Hepatocyte (in vitro differentiated cells): Measurements from ENCODE around the gene FAM53B.

Source experiments
- CTCF ChIP-seq: fragments of 200-600 bp; sonication (generic); IDR thresholded peaks from 2 replicates; pipeline ENCODE4 v1.5.1; 2016; ENCODE audit warnings: antibody characterized with exemption, mild to moderate bottlenecking; ENCODE audit not compliant: poor library complexity
- EZH2 ChIP-seq: fragments of 200-600 bp; sonication (generic); IDR thresholded peaks from 2 replicates; pipeline ENCODE4 v1.6.1; 2016; ENCODE audit warnings: antibody characterized with exemption, mild to moderate bottlenecking, borderline replicate concordance

DNA sequence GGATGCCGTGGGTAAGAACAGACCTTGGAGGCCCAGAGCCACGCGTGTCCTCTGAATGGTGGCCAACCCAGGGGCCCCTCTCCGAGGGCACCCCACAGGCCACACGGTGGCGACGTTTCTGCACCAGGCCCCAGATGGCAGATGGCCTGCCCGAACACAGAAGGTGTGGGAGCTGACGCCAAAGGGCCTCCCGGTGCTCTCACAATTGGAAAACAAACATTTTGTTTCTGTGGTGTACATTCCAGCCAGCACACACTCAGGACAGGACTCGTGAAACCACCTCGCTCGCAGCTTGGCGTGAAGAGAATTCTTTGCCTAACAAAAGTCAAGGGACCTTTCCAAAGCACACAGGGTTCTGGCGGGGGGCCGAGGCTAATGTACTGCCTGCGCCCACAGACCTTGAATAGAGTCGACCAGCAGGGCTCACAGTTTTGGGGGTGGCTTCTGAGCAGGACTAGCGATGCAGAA lies 112.1 kb downstream of the FAM53B start:
- peak; percentile 16 for TF ChIP-seq CTCF
- TF ChIP-seq EZH2: no peak
